Kidney glomerular epithelial cell (primary cell): ENCODE data around the gene FOXL2.

Experiments used
- DNase-seq: peaks from one replicate; lab custom pipeline; 2025; lab: John Stamatoyannopoulos, UW

FOXL2 gene

DNA sequence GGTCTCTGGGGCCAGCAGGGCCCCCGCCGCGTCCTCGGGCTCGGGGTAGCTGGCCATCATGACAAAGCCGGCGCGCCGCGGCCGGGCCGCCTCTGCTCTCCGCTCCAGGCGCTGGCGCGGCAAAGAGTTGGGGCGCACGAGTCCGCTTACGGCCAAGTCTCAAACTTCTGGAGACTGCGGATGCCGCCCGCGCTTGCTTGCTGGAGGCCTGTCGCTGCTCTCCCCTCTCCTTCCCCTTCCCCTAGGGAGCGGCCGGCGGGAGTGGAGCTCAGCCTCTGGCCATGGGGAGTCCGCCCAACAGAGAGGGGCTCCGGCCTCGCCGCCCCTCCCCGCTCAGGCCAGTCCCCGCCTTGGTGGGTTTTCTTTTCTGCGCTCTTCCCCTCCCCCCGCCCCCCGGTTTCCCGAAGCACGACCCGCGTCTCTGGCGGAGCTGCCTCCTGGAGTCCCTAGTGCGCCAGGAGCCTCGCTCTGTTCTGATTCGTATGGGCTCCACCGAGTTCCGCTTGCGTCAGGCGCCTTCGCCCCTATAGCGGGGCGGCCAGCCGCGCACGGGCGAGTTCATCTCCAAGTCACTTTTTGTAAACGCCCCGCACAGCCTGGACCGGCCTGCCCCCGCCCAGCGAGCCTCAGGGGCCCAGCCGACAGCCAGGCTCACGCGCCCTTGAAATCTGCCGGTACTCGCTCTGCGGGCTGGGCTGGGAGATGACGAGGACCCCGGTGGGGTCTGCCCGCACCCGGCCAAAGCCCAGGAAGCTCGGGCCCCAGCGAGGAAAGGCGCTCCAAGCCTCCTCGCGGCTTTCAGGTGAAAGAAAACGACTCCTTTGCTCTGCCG is at the start of gene FOXL2, which contains the start of gene FOXL2NB:
Gene FOXL2 (minus strand): TSS at position 475 of the 832 bp plus-strand sequence. CDS start 415 bp downstream, at position 60.
Gene FOXL2NB (plus strand): TSS at position 555 of the 832 bp plus-strand sequence. CDS start 148 bp downstream, at position 703.
- no peak for DNase-seq

DNA sequence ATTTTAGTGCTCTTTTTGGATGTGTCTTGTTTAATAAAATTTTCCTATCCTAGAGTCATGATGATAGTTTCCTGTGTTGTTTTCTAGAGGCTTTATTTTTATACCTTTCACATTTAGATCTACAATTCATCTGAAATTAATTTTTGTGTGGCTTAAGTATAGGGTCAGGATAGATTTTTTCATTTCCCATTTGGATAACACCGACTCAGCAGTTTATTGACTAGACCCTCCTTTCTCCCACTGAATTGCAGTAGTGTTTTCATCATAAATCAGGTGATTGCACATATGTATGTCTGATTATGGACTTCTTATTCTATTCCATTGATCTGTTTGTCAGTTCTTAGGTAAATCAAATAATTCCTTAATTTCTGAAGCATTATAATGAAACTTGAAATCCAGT is 48.8 kb upstream of the FOXL2 start:
- no peak for DNase-seq

DNA sequence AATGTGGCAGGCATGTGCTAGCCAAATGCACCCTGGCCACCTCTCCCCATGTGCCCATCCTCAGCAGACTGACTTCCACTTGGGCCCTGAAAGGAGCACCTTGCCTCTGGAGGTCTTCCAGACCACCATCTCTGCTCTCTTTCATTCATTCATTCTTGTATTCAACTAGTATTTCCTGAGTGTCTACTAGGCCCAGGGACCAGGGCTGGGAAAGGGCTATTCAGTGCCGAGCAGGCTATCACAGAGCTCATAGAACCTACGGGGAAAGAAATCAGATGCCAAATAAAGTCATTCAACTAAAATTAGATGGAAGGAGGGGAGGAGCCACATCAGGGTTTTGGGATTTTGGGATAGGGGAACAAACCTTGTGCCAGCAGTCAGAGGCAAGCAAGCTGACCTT is 40.2 kb upstream of the FOXL2 start:
- DNase-seq = no peak

DNA sequence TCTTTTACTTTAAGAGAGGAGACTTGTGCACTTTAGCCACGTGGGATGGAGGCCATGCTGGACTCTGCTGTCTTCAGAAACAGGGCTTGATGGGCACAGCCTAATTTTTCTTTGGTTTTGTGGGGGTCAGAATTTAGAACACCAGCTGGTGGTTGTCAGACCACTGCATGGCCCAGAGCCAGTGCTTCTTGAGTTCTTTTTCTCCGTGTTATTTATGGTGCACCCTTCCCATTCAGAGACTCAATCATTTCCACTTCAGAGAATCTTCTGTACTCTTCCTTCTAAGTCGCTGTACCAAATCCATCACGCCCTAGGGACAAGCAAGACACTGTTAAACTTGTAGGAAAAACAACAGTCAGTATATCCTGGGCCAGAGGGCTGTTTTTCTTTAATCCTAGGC is 39.0 kb upstream of the FOXL2 start:
- no peak for DNase-seq

DNA sequence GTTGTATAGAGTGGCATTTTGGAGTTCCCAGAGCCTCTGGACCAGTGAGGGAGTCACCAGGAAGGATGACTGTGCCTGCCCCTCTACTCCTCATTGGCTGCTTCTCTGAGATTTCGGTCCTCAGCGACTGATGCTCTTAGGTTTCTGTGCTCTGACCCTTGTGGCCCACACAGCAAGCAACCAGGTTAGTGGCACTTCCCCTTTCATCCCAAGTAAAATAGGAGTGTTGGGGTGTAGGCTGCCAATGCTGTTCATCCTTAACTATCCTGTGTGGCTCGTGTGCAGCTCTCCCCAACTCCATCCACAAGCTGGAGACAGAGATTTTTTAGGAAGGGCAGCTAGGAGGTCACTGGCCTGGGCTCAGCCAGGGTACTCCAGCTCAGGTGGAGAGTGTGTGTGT is 37.9 kb upstream of the FOXL2 start:
- DNase-seq = no peak

DNA sequence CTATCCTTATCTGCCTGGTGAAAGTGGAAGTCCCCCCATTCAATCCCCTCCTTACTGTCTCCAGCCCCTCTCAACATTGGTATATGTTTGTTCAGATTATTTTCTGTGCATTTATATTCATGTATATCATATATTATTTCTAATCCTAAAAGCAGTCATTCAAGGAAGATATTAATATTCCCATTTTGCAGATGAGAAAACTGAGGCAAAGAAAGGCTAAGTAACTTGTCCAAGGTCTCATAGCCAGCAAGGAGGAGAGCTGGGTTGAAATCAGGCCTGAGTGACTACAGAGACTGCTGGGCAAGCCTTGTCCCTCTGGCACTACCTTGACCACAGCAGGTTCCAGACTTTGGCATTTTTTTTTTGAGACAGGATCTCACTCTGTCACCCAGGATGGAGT is 29.1 kb upstream of the FOXL2 start:
- no peak for DNase-seq

DNA sequence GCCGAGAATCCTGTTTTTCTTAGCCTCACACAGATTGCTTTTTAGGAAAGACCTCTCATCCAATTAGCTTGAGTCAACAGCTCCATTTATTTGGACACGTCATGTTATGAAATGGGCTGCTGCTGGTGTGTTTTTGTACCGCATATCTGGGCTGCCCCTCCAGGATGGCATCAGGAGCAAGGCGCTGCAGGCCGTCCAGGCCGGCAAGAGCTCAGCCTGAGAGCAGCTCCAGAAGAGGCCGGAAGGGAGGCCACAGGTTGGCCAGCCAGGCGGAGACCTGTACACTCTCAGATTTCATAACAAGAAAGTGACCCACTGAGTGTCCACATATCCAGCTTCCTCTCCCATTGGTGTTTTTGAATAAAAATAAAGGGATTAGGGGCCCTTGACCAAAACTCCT is 28.4 kb upstream of the FOXL2 start:
- DNase-seq = no peak

DNA sequence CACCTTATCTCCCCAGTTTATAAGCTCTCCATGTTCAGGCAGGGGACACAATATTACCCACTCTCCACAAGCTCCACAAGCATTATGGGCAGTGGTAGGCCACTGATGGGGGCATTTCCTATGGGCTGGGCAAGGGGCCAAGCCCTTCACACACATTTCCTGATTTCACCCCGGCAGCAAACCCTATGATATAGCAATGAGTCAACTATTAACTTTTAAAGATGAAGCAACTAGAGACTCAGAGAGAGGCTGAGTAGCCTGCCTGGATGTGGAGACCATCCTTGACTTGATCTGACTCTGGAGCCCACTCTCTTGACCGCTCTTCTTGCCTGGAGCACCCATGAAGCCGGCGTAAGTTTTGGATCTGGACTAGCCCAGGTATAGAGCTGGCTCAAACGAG is 27.5 kb upstream of the FOXL2 start:
- no peak for DNase-seq

DNA sequence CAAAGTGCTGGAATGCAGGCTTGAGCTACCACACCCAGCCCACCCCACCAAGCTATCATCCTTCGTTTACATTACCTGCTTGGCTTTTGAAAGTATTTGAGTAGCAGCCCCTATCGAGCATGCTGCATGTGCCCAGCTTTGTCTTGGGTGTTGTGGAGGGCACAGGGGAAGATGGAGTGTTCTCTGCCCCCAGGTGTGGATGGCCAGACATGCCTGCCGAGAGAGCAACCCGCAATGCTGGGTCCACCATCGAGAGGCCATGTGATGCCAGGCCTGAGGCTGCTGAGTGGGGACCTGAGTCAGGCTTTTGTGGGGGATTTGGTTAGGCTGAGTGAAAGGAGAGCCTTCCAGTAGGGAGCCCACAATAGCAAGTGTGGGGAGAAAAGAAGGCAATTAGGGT is 26.0 kb upstream of the FOXL2 start:
- DNase-seq = no peak

DNA sequence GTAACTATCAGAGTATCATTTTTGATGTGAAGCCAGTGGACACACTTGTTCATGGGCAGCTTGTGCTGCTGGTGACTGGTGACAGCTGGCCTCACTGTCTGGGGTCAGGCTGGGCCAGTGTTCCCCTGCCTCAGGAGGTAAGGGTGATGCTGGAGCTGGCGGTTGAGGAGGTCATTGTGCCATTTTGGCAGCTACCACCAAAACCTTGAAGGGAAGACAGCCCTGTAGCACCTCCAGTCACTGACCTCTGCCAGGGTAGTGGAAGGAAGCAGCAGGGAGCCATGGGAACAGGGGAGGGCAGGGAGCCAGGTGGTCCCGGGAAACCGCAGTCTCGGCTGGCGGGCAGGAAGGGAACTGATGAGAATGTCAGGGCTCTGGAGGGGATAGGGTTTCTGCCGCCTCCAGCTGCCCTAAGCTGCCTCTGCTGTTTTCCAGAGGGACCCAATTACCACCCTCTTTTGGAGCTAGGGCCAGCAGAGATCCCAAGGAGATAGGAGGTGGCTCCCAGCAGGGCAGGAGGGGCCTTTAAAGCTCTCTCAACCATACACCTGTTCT is 24.9 kb upstream of the FOXL2 start:
- DNase-seq = no peak

DNA sequence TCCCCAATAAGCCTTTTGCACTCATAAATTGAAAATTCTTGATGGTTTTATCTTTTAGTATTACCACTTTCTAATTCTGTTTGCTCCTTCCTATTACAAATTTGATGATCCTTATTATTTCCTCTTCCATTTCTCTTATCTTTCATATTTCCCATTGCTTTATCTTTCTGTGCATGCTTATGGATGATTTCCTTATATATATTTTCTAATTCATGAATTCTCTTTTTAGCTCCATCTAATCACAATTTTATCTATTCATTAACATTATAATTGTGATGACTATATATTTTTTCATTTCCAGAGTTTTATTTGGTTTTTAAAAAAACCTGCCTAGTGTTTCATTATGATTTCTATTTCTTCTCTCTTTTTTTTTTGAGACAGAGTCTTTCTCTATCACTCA is 18.0 kb upstream of the FOXL2 start:
- no peak for DNase-seq

DNA sequence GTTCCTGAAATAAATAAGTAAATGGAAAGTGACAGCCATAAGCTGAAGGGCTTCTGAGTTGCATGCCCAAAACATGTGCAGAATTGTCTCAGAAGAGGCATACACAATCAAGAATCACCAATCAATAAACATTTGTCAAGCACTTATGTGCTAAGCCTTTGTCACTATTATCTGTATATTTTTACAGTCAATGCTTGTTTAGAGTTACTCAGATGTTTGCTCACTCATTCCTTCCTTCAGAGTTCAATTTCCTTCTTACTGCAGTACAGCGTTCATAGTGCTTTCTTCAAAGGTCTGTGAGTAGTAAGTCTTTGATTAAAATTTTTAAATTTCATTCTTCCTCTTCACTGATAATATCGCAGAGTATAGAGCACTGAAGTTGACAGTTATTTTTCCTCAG is 17.3 kb upstream of the FOXL2 start:
- DNase-seq = no peak

DNA sequence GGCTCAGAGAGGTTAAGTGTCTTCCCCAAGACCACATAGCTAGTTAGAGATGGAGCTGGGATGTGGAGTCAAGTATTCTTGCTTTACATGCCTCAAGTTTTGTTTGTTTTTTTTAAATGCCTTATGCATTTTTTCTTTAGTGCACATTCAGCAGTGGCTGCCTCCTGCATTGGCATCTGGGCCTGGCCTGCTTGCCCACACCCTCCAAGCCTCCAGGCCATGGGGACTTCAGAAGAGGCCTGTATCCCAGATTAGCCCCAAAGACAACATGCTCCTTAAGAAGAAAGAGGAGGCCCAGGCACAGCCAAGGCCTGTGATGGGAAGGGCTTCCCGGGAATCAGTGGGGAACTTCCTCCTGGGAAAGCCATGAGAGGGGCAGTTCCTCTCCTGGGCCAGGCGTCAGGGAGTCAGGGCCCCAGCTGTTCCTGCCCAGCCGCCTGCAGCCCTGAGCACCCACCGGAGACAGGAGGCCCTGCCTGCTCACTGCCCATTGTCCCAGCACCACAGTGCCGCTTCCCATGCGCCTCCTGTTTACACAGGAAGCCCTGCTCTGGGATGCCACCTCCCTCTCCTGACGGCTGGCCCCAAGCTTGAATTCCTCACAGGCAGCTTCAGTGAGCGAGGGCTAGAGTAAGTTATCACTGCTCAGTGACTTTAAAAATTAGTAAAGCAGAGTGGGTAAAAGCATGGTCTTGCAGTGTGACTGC is 16.1 kb upstream of the FOXL2 start:
- DNase-seq = no peak

DNA sequence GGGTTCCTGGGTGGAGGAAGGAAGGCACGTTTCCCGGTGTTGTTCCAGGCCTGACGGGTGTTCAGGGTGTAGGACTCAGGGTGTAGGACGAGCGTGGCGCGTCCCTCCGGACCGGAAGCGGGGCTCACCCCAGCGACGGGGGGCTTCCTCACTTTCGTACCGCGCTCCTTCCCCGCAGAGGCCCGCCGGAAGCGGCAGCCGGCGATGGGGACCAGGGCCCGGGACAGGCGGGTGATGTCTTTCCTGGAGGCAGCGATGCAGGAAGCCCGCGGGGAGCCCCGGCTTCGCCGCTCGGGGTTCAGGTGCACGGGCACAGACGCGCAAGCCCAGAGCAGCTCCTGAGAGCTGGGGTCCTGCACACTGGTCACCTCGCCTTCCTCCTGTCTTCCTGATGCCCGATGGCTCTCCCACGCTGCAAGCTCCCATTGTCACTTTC is 13.5 kb upstream of the FOXL2 start:
- no peak for DNase-seq

DNA sequence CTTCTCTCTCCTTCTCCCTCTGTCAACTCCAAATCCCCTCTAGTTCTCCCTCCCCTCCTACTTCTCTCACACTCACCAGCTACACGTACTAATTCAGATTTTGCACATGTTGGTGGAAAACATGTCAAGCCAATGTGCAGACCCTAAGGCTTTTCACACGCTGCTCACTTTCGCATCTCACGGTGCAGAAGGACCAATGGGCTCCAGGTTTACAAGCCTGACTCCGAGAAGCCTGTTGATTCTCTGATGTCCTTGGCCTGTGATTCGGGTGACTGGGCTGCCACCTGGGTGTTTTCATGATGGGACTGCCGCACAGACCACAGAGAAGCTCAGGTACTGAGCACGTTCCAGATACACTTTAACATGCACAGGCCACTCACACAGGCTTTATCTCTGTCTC is 3.8 kb upstream of the FOXL2 start:
- DNase-seq = no peak

DNA sequence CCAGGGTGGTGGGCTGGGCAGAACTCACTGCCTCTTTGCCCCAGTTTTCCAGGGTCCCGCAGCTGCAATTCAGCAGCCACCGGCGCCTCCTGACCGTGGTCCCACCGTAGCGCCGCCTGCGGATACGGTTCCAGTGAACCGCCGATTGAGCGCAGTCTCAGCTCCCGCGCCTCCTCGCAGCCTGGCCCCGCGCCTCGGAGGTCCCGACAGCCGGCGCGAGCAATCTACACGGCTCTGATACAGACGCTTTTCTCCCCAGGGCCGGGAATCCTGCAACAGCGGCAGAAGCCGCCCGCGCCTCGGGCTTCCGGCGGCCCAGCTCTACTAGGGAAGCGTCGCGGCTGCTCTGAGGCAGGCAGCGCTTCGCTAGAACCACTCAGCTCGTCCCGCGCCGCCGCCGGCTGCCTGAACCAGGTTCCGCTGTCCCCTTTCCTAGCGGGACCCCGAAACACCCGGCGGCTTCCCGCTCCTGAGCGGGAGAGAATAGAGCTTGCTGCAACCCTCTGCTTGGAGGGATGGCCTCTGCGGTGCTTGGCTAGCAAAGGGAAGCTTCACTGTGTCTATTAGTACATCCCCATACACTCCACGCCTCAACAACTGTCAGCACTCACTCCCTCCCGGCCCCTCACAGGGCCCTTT is 3.2 kb upstream of the FOXL2 start:
- DNase-seq = no peak

DNA sequence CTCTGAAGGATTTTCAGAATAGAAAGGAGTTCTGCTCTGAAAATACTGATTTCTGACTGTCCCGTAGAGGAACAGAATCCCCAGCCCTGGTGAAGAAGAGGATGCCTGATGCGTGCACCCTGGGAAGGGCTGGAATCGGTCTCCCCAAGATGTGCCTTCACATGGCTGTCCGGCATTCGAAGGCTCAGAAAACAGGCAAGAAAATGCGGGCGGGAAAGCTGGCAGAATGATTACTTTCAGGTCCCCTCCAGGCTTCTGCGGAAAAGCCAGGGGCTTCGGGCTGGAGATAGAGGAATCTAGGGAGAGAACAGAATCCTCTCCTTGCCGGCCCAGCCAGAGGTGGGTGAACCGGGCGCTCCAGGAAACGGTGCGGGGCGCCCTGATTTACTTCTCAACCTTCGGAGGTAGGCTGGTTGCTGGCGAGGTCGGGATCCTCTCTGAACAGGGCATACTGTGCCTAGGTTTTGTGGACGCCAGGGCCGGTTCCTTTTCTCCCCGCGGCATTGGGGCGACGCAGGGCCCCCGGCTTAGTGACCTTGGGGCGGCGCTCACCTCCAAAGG is 2.6 kb upstream of the FOXL2 start:
- no peak for DNase-seq

DNA sequence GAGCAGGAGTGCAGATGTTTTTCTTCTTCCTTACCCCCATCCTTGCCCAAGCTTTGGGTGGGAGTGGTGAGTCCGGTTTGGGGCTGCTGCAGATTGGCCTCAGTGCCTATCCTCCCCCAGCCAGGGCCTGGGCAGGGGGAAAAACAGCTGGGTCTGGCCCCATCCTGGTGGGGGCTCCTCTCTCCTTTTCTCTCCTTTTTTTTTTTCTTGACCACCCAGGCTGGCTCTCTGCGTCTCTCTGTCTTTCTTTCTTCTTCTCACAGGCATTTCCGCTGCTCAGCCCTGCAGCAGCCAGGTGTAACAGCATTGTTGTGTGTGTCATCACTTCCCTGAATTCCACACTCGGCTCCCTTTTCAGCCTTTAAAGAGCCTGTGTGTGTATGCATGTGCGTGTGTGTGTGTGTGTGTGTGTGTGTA is 2.1 kb upstream of the FOXL2 start:
- peak; percentile 29 for DNase-seq

DNA sequence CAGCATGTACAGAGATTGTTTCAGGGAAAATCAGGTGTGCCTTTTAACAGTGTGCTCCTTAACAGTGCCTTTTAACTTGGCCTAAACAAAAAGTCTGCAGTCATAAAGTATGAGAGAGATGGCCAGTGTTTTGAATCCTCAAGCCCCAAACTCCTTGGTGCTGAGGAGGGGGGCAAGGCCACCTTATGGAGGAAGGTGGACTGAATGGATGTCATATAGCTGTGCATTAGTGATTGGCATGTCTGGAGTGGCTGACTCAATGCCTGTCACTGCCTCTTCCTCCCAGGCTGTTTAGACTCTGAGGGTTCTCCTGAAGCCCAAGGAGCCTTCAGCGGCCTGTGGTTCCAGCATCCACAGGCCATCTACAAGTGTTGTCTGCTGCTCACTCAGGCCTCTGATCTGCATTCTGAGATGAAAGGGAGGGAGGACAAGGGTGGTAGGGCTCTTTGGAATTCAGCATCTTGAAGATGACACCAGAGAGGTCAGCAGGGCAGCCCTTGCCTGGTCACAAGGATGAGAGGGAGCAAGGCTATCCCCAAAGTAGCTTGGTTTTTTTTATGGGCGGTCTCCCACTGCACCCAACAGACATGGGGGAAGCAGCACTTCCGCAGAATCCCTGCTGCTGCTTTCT is 1.5 kb upstream of the FOXL2 start:
- no peak for DNase-seq

DNA sequence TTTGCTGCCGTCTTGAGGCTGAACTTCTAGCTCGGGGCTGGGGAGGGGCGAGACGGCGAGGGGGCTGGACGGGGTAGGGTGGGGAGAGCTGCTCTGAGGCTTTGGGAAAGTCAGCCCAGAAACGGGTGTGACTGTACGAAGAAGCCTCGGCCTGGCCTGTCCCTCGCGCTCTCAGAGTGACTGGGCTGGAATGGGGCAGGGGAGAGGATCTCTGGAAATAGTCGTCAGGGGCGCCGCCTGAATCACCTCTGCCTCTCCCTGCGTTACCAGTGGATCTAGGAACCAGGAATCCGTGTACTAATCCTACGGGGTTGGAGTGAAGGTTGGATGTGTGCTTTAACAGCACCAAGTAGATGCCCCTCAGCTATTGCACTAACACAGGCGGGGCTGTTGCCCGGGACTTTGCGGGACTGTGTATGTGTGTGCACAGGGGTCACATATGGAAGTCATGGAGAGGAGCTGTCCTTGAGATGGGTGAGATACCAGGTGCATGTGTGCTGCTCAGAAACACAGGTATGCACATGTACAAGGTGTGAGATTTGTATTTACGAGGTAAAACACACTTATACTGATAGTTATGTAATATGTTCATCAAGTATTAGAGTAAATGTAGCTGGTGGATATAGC is 671 bp upstream of the FOXL2 start:
- no peak for DNase-seq
